Spinal cord (tissue), 10 donors: ENCODE data around the gene PAQR4. TPM values are rescaled to one million over a fixed set of nuclear protein-coding genes. Genes with fewer than 3 reads are reported as not detected.

Experiments
- DNase-seq, 6 donors: peaks; one replicate each; pipeline versions ENCODE4 v3.0.0 to v3.0.0-alpha.2; 2013 to 2015; ENCODE audit warnings: low spot score in 6 of 6, low read depth in 4 of 6
- H3K27ac ChIP-seq: one replicate; pipeline ENCODE4 v1.5.1; 2013; ENCODE audit warnings: low read depth, low read length, control low read depth
- H3K27me3 ChIP-seq: one replicate; pipeline ENCODE4 v1.6.1; 2013; ENCODE audit warnings: low read length; ENCODE audit not compliant: control insufficient read depth, insufficient read depth
- H3K36me3 ChIP-seq: one replicate; pipeline ENCODE4 v1.6.1; 2013; ENCODE audit warnings: low read length; ENCODE audit not compliant: control insufficient read depth, insufficient read depth
- H3K4me1 ChIP-seq: one replicate; pipeline ENCODE4 v1.6.1; 2013; ENCODE audit warnings: low read length; ENCODE audit not compliant: control insufficient read depth, insufficient read depth
- H3K4me3 ChIP-seq: one replicate; pipeline ENCODE4 v1.5.1; 2013; ENCODE audit warnings: low read depth, low read length, control low read depth
- H3K9me3 ChIP-seq: one replicate; pipeline ENCODE4 v1.6.1; 2013; ENCODE audit warnings: low read length; ENCODE audit not compliant: control insufficient read depth, insufficient read depth
- WGBS: methylation state at CpG from one replicate; pipeline ENCODE4 v1.1.5; 2013; ENCODE audit warnings: missing lambda C conversion rate; ENCODE audit not compliant: insufficient coverage; 5-methylcytosine and 5-hydroxymethylcytosine counted together
- polyA plus RNA-seq, 2 donors: library from polyadenylated mRNA; unstranded; fragments of 120-200 nt; gene quantifications; one replicate each; pipeline ENCODE4 v1.2.1, GENCODE V29; 2013; ENCODE audit not compliant: insufficient read length in 2 of 2
- total RNA-seq, 2 donors: library from RNA; depleted of rRNA in 1 of 2; stranded (reverse); fragments of 120-200 nt in 1 of 2; fragments of >200 nt in 1 of 2; gene quantifications; one replicate each; pipeline versions ENCODE4 v1.2.3 to v1.2.4, GENCODE V29; 2013 to 2014
- donor health status: healthy.

The PAQR4 gene
- total and polyA plus RNA-seq, 4 donors, result 22.6 to 82.4 (median 50.2) TPM

- peak in 1 of 6 donors; percentile 51 for DNase-seq
- peaks cover 2% of the 10 kb centered on the region for H3K27me3 ChIP-seq
- no peak overlapping the region for H3K4me3 ChIP-seq
- WGBS, result 71% methylated on average over 7 of the region's 7 CpGs
- no peaks in the 10 kb centered on the region for H3K9me3 ChIP-seq
- H3K36me3 ChIP-seq, result peaks cover 56% of the 10 kb centered on the region
- no peak overlapping the region for H3K27ac ChIP-seq
- peaks cover 86% of the 10 kb centered on the region for H3K4me1 ChIP-seq
Observed at GRCh38 chr16:2976201-2976600, 7.1 kb downstream of the PAQR4 start.

- H3K9me3 ChIP-seq, result no peaks in the 10 kb centered on the region
- DNase-seq, result no peak
Observed at GRCh38 chr16:2976673-2977072, 7.5 kb downstream of the PAQR4 start.

GRCh38 chr16:2977440-2977839, 8.3 kb downstream of the PAQR4 start:
- H3K4me1 ChIP-seq, result peaks cover 78% of the 10 kb centered on the region

More at GRCh38 chr16:2976673-2977072, 7.5 kb downstream of the PAQR4 start:
- WGBS, result 88% methylated on average over 12 of the region's 15 CpGs
- H3K27ac ChIP-seq, result no peak overlapping the region
- H3K27me3 ChIP-seq, result peaks cover 4% of the 10 kb centered on the region
- no peak overlapping the region for H3K4me3 ChIP-seq
- peaks cover 86% of the 10 kb centered on the region for H3K4me1 ChIP-seq
- peaks cover 51% of the 10 kb centered on the region for H3K36me3 ChIP-seq

DNA sequence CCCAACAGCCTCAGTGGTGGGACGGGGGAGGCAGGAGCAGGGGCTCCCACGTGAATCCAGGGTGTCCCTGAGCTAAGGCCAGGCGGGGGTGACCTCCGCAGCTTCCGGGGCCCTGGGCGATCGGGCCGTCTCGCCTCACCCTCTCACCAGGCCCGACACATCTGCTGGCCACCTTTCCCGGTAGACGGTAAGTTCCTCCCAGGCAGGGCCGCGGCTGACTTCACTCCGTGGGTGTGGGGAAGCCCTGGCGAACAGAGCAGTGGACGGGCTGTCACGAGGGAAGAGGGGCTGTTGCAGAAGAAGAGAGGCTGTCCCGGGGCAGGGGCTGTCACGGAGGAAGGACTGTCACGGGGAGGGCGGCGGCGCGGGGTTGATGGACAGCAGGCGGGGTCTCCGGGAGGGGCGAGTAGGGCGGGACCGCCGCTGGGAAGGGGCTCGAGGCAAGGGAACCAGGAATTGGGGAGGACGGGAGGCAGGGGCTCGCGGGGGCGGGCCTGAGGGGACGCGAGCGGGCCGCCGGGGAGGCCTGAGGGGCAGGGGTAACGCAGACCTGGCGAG, 10.6 kb downstream of the PAQR4 start:
- H3K27ac ChIP-seq, result no peak overlapping the region
- peaks cover 22% of the 10 kb centered on the region for H3K36me3 ChIP-seq
- H3K9me3 ChIP-seq, result no peaks in the 10 kb centered on the region
- H3K4me1 ChIP-seq, result peaks cover 66% of the 10 kb centered on the region
- H3K27me3 ChIP-seq, result peaks cover 4% of the 10 kb centered on the region
- peak overlapping the region; percentile 74 for H3K4me3 ChIP-seq
- WGBS, result 6% methylated on average over 41 of the region's 43 CpGs
- no peak for DNase-seq

More at GRCh38 chr16:2977440-2977839, 8.3 kb downstream of the PAQR4 start:
- Histone ChIP-seq H3K4me3 (no peak overlapping the region), H3K9me3 (no peaks in the 10 kb centered on the region), H3K27ac (no peak overlapping the region), H3K36me3 (peaks cover 44% of the 10 kb centered on the region), H3K27me3 (peaks cover 4% of the 10 kb centered on the region)
- DNase-seq, result peak in 2 of 6 donors; percentile 53 to 80
- WGBS, result 30% methylated on average over 4 of the region's 6 CpGs

DNA sequence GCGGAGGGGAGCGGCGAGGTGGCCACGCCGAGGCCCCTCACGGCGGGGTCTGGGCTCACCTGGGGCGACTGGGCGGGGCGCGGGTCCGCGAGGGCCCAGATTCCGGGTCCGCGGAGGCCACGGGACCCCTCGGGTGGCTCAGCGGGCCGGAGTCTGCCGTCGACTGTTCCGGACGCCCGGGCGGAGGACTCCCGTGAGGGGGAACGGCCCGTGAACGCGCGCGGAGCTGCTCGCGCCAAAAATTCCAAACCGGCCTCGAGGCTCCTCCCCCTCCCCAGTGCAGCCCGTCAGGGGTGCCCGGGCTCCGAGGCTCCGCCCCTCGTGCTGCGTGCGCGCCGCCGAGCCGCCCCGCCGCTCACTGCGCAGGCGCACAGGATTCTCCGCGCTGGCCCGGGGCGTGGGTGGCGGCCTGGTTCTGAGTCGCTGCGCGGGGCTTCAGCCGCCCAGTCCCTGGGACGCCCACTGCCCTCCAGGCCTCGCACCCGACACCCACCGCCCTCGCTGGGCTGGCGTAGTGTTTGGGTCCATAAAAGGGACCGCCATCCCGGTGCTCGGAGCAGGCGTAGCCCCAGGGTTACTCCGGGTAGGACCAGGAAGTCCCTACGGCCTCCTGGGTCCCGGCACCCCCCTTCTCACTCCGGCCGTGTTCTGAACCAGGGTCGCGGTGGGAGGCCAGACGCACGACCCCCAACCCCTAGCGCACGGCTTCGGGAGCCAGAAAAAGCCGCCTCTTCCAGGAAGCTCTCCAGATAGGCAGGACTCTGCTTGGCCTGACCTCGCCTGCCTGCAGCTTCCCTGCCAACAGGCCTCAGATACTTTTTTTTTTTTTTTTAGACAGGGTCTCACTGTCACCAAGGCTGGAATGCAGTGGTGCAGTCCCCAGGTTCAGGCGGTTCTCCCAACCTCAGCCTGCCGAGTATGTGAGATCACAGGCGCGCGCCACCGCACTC, 11.4 kb downstream of the PAQR4 start, which contains the start of gene PKMYT1:
TSS of gene PKMYT1 (minus strand) at position 220 of the 950 bp plus-strand sequence. CDS start 789 bp downstream, outside the sequence.
- peak within 1 kb of the TSS; percentile 58 for H3K27ac ChIP-seq
- H3K36me3 ChIP-seq, result peaks cover 14% of the 10 kb centered on the region
- H3K4me3 ChIP-seq, result peak within 1 kb of the TSS; percentile 74
- WGBS, result 2% methylated on average over 87 of the region's 91 CpGs
- peaks cover 4% of the 10 kb centered on the region for H3K27me3 ChIP-seq
- H3K4me1 ChIP-seq, result peaks cover 63% of the 10 kb centered on the region
- DNase-seq, result peak; percentile 72 to 97 (median 88)
- H3K9me3 ChIP-seq, result no peaks in the 10 kb centered on the region

DNA sequence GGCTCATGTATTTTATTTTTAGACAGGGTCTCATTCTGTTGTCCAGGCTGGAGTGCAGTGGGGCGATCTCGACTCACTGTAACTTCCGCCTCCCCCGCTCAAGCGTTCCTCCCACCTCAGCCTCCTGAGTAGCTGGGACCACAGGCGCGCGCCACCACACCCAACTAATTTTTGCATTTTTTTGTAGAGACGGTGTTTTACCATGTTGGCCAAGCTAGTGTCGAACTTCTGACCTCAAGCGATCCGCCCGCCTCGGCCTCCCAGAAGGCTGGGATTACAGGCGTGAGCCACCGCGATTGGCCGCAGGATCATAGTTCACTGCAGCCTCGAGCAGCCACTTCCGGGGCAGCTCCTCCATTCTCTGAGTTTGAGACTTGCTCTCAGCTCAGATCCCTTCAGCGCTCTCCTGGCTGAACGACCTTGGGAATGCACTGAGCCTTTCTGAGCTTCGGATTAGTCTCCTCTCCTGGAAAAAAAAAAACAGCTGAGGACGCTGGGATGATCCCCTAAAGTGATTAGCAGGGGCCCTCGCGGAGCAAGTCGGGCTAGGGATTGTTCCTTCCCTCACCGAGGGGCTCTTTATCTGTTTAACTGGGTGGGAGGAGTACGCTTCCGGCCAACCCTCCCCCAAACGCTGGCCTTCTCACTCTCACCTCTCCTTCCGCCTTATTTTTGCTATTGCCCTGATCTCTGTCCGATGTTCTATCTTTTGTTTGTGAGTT, 12.2 kb downstream of the PAQR4 start:
- H3K4me3 ChIP-seq, result no peak overlapping the region
- WGBS, result 43% methylated on average over 24 of the region's 33 CpGs

DNA sequence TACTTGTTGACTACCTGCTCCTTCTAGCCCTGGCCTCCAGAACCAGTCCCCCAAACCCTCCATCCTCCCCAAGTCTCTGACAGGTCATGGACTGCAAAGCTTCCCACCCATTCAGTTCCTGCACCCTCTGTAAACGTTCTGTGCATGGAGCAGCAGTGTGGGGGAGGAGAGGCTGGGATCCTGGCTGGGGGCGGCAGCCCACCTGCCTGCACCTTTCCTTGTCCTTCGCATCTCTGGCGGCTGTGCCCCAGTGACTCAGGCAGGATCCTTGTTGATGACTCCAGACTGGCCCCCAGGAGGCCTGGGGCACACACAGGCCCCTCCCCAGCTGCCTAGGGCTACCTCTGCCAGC, 12.7 kb downstream of the PAQR4 start:
- H3K27me3 ChIP-seq, result peaks cover 4% of the 10 kb centered on the region
- peaks cover under 1% of the 10 kb centered on the region for H3K36me3 ChIP-seq
- no peak for DNase-seq
- no peak overlapping the region for H3K27ac ChIP-seq
- H3K4me1 ChIP-seq, result peaks cover 62% of the 10 kb centered on the region
- H3K9me3 ChIP-seq, result no peaks in the 10 kb centered on the region
- H3K4me3 ChIP-seq, result no peak overlapping the region
- WGBS, result 46% methylated on average over 3 of the region's 4 CpGs

More for the DNA sequence above, 12.2 kb downstream of the PAQR4 start:
- no peak overlapping the region for H3K27ac ChIP-seq
- H3K27me3 ChIP-seq, result peaks cover 4% of the 10 kb centered on the region
- DNase-seq, result no peak
- H3K9me3 ChIP-seq, result no peaks in the 10 kb centered on the region
- H3K36me3 ChIP-seq, result peaks cover 6% of the 10 kb centered on the region
- H3K4me1 ChIP-seq, result peaks cover 63% of the 10 kb centered on the region

DNA sequence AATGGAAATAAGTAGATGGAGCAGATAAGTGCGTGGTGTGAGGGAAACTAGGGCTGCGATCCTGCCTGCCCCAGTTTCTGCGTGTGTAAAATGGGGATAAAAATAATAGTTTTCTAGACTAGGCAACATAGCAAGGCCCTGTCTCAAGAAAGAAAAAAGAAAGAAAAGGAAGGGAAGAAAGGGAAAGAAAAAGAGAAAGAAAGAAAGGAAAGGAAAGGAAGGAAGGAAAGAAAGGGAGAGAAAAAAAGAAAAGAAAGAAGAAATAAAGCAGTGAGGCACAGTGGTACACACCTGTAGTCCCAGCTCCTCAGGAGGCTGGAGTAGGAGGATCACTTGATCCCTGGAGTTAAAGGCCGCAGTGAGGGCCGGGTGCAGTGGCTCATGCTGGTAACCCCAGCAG, 13.3 kb downstream of the PAQR4 start:
- 59% methylated on average over 3 of the region's 5 CpGs for WGBS
- no peak for DNase-seq
- Histone ChIP-seq H3K4me3 (no peak overlapping the region), H3K27ac (no peak overlapping the region), H3K27me3 (peaks cover 4% of the 10 kb centered on the region), H3K9me3 (no peaks in the 10 kb centered on the region), H3K4me1 (peaks cover 57% of the 10 kb centered on the region), H3K36me3 (no peaks in the 10 kb centered on the region)

DNA sequence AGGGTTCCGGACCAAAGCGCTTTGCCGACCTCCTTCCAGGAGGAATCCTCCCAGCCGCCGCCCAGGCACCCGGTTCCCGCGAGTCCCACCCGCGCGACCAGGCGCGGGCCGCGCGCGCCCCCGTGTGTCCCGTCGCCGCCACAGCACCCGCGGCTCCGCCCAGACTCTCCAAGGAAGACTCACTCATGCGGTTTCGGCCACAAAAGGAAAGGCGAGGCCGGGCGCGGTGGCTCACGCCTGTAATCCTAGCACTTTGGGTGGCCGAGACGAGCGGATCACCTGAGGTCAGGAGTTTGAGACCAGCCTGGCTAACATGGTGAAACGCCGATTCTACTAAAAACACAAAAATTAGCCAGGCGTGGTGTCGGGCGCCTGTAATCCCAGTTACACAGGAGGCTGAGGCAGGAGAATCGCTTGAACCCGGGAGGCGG, 14.6 kb downstream of the PAQR4 start:
- 12% methylated on average over 42 of the region's 42 CpGs for WGBS
- Histone ChIP-seq H3K4me3 (no peak overlapping the region), H3K4me1 (peaks cover 50% of the 10 kb centered on the region), H3K36me3 (no peaks in the 10 kb centered on the region), H3K27me3 (peaks cover 4% of the 10 kb centered on the region), H3K9me3 (no peaks in the 10 kb centered on the region), H3K27ac (no peak overlapping the region)
- peak in 3 of 6 donors; percentile 58 to 92 (median 88) for DNase-seq
